Right lobe of liver (tissue), 6 donors: ENCODE results near the gene PPP1R1A. TPM values are rescaled to one million over a fixed set of nuclear protein-coding genes. Genes with fewer than 3 reads are reported as not detected.

Experiments
- ATAC-seq, 4 donors: fragments of 200-7000 bp; cut with Tn5 transposase; one replicate each; pipeline ENCODE4 v1.9.1; 2020; ENCODE audit warnings: mild to moderate bottlenecking in 4 of 4, moderate library complexity in 4 of 4
- DNase-seq, 3 donors: peaks; one replicate each; pipeline ENCODE4 v3.0.0-alpha.2; 2020
- H3K27ac ChIP-seq, 3 donors: fragments of 200-600 bp; one replicate each; pipeline ENCODE4 v1.8.0; 2022
- H3K27me3 ChIP-seq, 2 donors: fragments of 200-600 bp; one replicate each; pipeline ENCODE4 v1.8.0; 2022
- H3K36me3 ChIP-seq, 4 donors: fragments of 200-600 bp; sonication (generic) in 1 of 4; one replicate each; pipeline versions ENCODE4 v1.5.1 to v1.8.0; 2017 to 2022; ENCODE audit warnings: control low read depth in 1 of 4
- H3K4me1 ChIP-seq, 4 donors: fragments of 200-600 bp; sonication (generic) in 1 of 4; one replicate each; pipeline versions ENCODE4 v1.5.1 to v1.8.0; 2017 to 2022; ENCODE audit warnings: control low read depth in 1 of 4
- H3K4me3 ChIP-seq, 3 donors: fragments of 200-600 bp; one replicate each; pipeline ENCODE4 v1.8.0; 2022
- H3K9me3 ChIP-seq, 4 donors: fragments of 200-600 bp; sonication (generic) in 1 of 4; one replicate each; pipeline versions ENCODE4 v1.5.1 to v1.8.0; 2017 to 2022; ENCODE audit warnings: control low read depth in 1 of 4
- CTCF ChIP-seq, 4 donors: fragments of 200-600 bp in 3 of 4; fragments of 450-650 bp in 1 of 4; IDR thresholded peaks; one replicate each; pipeline versions ENCODE4 v1.5.1 to v1.8.0; 2016 to 2022; ENCODE audit warnings: antibody characterized with exemption in 4 of 4, mild to moderate bottlenecking in 2 of 4
- POLR2A ChIP-seq: fragments of 450-650 bp; IDR thresholded peaks from one replicate; pipeline ENCODE4 v1.6.1; 2017; ENCODE audit warnings: antibody characterized with exemption, mild to moderate bottlenecking
- WGBS: methylation state at CpG from one replicate; pipeline ENCODE4 v1.1.6; 2018; ENCODE audit warnings: low coverage, low lambda C conversion rate; ENCODE audit not compliant: insufficient coverage; ENCODE audit errors: missing lambda C conversion rate; 5-methylcytosine and 5-hydroxymethylcytosine counted together
- intact Hi-C, 2 donors: fragments of 100-400 bp; cut with DNase I; formaldehyde crosslinking; loops; one replicate each; pipeline versions ENCODE4 v1.11.2 to v1.14.1; 2022
- total RNA-seq, 6 experiments: library from RNA; depleted of rRNA in 2 of 6; stranded (reverse); fragments of >200 nt in 2 of 6; fragmentation: NEBNext Ultra II Directional in 3 of 6; extraction: Animal tissue kit (Norgen Biotek cat#: 25700) in 3 of 6; gene quantifications; one replicate each; pipeline versions ENCODE4 v1.1.0 to v1.2.4, GENCODE V29; 2016 to 2023
- donor health status: DM: no; HTN: yes; CAD: no.
- donor health status: DM: no; HTN: no; CAD: no.
- donor health status: DM: no; HTN: no; CAD: no.
- donor health status: DM: no; HTN: yes; CAD: no.
- donor health status: DM: no; HTN: yes; CAD: no.

Gene PPP1R1A
- total RNA-seq, 6 experiments from 2014 or later, result 15.6 to 153 (median 54.5) TPM

- peaks cover 0 to 16% (median 0%) of the 10 kb centered on the region in 4 donors for H3K4me1 ChIP-seq
- intact Hi-C loops, result no loop called here
- no peaks in the 10 kb centered on the region for H3K27me3 ChIP-seq
- ATAC-seq, result no peak
- DNase-seq, result no peak
- H3K4me3 ChIP-seq, result no peak overlapping the region
- WGBS, result 85% methylated on average over 2 of the region's 4 CpGs
- H3K36me3 ChIP-seq, result peaks cover 0 to 3% (median 0%) of the 10 kb centered on the region in 4 donors
- H3K9me3 ChIP-seq, result no peaks in the 10 kb centered on the region
- TF ChIP-seq POLR2A (no peak), CTCF (IDR thresholded peaks at IDR 0.05) (no peak)
- H3K27ac ChIP-seq, result no peak overlapping the region
Measured at GRCh38 chr12:54529581-54529980, 58.9 kb downstream of the PPP1R1A start.

Other genes with a start within 250 kb of the PPP1R1A start
- gene GPR84, start 224.2 kb downstream of the PPP1R1A start, total RNA-seq, result under 1 TPM in 1 of 6 experiments, not detected in 5; 0.35 TPM
- gene ZNF385A, start 203.9 kb downstream of the PPP1R1A start, total RNA-seq, result 1 to 10 TPM; 2.4 to 9.3 (median 3.7) TPM
- gene ITGA5, start 169.4 kb downstream of the PPP1R1A start, total RNA-seq, result 10 to 100 TPM; 31.2 to 75.6 (median 35.5) TPM
- gene GTSF1, start 115.1 kb downstream of the PPP1R1A start, total RNA-seq, result under 1 TPM in 1 of 6 experiments, not detected in 5; 0.51 TPM
- gene NCKAP1L, start 90.9 kb downstream of the PPP1R1A start, total RNA-seq, result 10 to 100 TPM in 1 of 6 experiments, 1 to 10 TPM in 5; 6.3 to 17.5 (median 7.8) TPM
- gene PDE1B, start 39.1 kb downstream of the PPP1R1A start, total RNA-seq, result 1 to 10 TPM in 3 of 6 experiments, under 1 TPM in 3; 0.67 to 1.7 (median 1.0) TPM
- gene LACRT, start 46.2 kb upstream of the PPP1R1A start, total RNA-seq, result not detected
- not detected for gene DCD, start 59.7 kb upstream of the PPP1R1A start, total RNA-seq